SKM-1 (cell line): Measurements from ENCODE around the gene GJA1.
"Not testable (repeated sequence)": the region's sequence is repeated elsewhere in the genome, so short reads cannot be mapped to it uniquely, and the experiment has no call there.

Source experiments
- DNase-seq: peaks from one replicate; lab custom pipeline; 2025; ENCODE audit not compliant: unreplicated experiment; lab: John Stamatoyannopoulos, UW

The GJA1 gene

GRCh38 chr6:121435444-121436069, at the start of gene GJA1:
GJA1 (plus strand) TSS chr6:121435646; CDS start chr6:121446848, 11,202 bp downstream.
- DNase-seq = no peak

- DNase-seq = not testable (repeated sequence)
These were observed 48.9 kb upstream of the GJA1 start for GRCh38 chr6:121386551-121386950.

- DNase-seq = no peak
These were observed 46.0 kb upstream of the GJA1 start for GRCh38 chr6:121389419-121389818.

- DNase-seq = no peak
These were observed 41.5 kb upstream of the GJA1 start for GRCh38 chr6:121393731-121394505.

GRCh38 chr6:121395736-121396135, 39.7 kb upstream of the GJA1 start:
- no peak for DNase-seq

GRCh38 chr6:121397188-121397587, 38.3 kb upstream of the GJA1 start:
- not testable (repeated sequence) for DNase-seq

GRCh38 chr6:121398127-121398526, 37.3 kb upstream of the GJA1 start:
- no peak for DNase-seq

- no peak for DNase-seq
These were observed 35.5 kb upstream of the GJA1 start for GRCh38 chr6:121399966-121400365.

- DNase-seq = no peak
These were observed 31.5 kb upstream of the GJA1 start for GRCh38 chr6:121403964-121404363.

- DNase-seq = no peak
These were observed 30.1 kb upstream of the GJA1 start for GRCh38 chr6:121405306-121405705.

- DNase-seq = no peak
These were observed 27.1 kb upstream of the GJA1 start for GRCh38 chr6:121408321-121408720.

GRCh38 chr6:121413879-121414278, 21.6 kb upstream of the GJA1 start:
- DNase-seq = no peak

GRCh38 chr6:121418346-121418745, 17.1 kb upstream of the GJA1 start:
- no peak for DNase-seq

GRCh38 chr6:121426686-121427085, 8.8 kb upstream of the GJA1 start:
- DNase-seq = no peak

GRCh38 chr6:121428872-121429756, 6.3 kb upstream of the GJA1 start:
- DNase-seq = no peak

GRCh38 chr6:121430514-121431460, 4.7 kb upstream of the GJA1 start:
- DNase-seq = no peak

GRCh38 chr6:121431776-121432175, 3.7 kb upstream of the GJA1 start:
- not testable (repeated sequence) for DNase-seq

GRCh38 chr6:121434037-121434770, 1.2 kb upstream of the GJA1 start:
- DNase-seq = no peak

- no peak for DNase-seq
These were observed 920 bp downstream of the GJA1 start for GRCh38 chr6:121436274-121436857.
